T-cell (primary cell): ENCODE data around the gene CEP250. TPM values are rescaled to one million over a fixed set of nuclear protein-coding genes. Genes with fewer than 3 reads are reported as not detected.
"Not testable (repeated sequence)": the region's sequence is repeated elsewhere in the genome, so short reads cannot be mapped to it uniquely, and the experiment has no call there.

Experiments
- ATAC-seq, 4 experiments: fragments of 200-7000 bp in 3 of 4; fragments of 150-1000 bp in 1 of 4; cut with Tn5 transposase; replicated peaks in 1 of 4; 1 replicate in 3 of 4; 2 replicates in 1 of 4; pipeline ENCODE4 v1.10.0; 2021; ENCODE audit warnings: moderate library complexity in 3 of 4, mild to moderate bottlenecking in 2 of 4, moderate number of reproducible peaks in 1 of 4
- CTCF ChIA-PET, 2 donors: fragments of 300-600 bp; sonication (Branson Sonifier 250); formaldehyde crosslinking; loops; one replicate each; lab custom pipeline; 2022; ENCODE audit warnings: antibody characterized with exemption in 2 of 2; lab: Charles Lee
- POLR2A ChIA-PET, 2 donors: fragments of 300-600 bp; sonication (Branson Sonifier 250); formaldehyde crosslinking; loops; one replicate each; lab custom pipeline; 2022; ENCODE audit warnings: antibody characterized with exemption in 2 of 2; lab: Charles Lee
- DNase-seq, 35 experiments: peaks; one replicate each; pipeline versions ENCODE4 v3.0.0 to v3.0.0-alpha.2; 2013 to 2023
- H3K27ac ChIP-seq: one replicate; pipeline ENCODE4 v1.5.1; 2013; ENCODE audit warnings: low read length
- H3K27me3 ChIP-seq, 2 experiments: replicated peaks in 1 of 2; 1 replicate in 1 of 2; 2 replicates in 1 of 2; pipeline versions ENCODE4 v1.6.1 to v1.7.0; 2013; ENCODE audit warnings: low read length in 1 of 2, mixed read lengths in 1 of 2; ENCODE audit not compliant: control insufficient read depth in 2 of 2, insufficient read depth in 2 of 2; ENCODE audit errors: extremely low read depth in 1 of 2
- H3K36me3 ChIP-seq, 2 donors: 1 replicate in 1 of 2; 2 replicates in 1 of 2; pipeline versions ENCODE4 v1.6.1 to v1.7.0; 2013; ENCODE audit warnings: low read length in 1 of 2; ENCODE audit not compliant: control insufficient read depth in 2 of 2, insufficient read depth in 1 of 2; ENCODE audit errors: extremely low read depth in 1 of 2
- H3K4me1 ChIP-seq, 2 experiments: 1 replicate in 1 of 2; 2 replicates in 1 of 2; pipeline versions ENCODE4 v1.6.1 to v1.7.0; 2013; ENCODE audit warnings: low read length in 2 of 2, mixed read lengths in 1 of 2; ENCODE audit not compliant: insufficient read depth in 2 of 2, control insufficient read depth in 1 of 2; ENCODE audit errors: extremely low read depth in 1 of 2
- H3K4me3 ChIP-seq, 2 donors: 1 replicate in 1 of 2; 2 replicates in 1 of 2; pipeline versions ENCODE4 v1.5.1 to v1.7.0; 2013; ENCODE audit warnings: mild to moderate bottlenecking in 2 of 2, low read length in 1 of 2, moderate library complexity in 1 of 2; ENCODE audit not compliant: control insufficient read depth in 1 of 2; ENCODE audit errors: extremely low read depth in 1 of 2
- H3K9me3 ChIP-seq: 2 replicates; pipeline ENCODE4 v1.7.0; 2013
- H3K27ac Mint-ChIP-seq, 2 donors: one replicate each; pipeline ENCODE4 v1.8.0; 2020 to 2021; ENCODE audit warnings: mild to moderate bottlenecking in 2 of 2, mixed read lengths in 2 of 2
- H3K27me3 Mint-ChIP-seq, 2 donors: one replicate each; pipeline ENCODE4 v1.8.0; 2021 to 2022; ENCODE audit warnings: mixed read lengths in 2 of 2
- H3K36me3 Mint-ChIP-seq: one replicate; pipeline ENCODE4 v1.8.0; 2021; ENCODE audit warnings: mixed read lengths
- H3K4me1 Mint-ChIP-seq, 3 donors: one replicate each; pipeline ENCODE4 v1.8.0; 2020 to 2022; ENCODE audit warnings: mixed read lengths in 3 of 3, mild to moderate bottlenecking in 1 of 3
- H3K4me3 Mint-ChIP-seq, 3 donors: one replicate each; pipeline ENCODE4 v1.8.0; 2020 to 2022; ENCODE audit warnings: mild to moderate bottlenecking in 3 of 3, mixed read lengths in 3 of 3, moderate library complexity in 3 of 3
- H3K9me3 Mint-ChIP-seq, 3 donors: one replicate each; pipeline ENCODE4 v1.8.0; 2020 to 2022; ENCODE audit warnings: mixed read lengths in 3 of 3
- WGBS: methylation state at CpG from one replicate; pipeline ENCODE4 v1.1.5; 2013; ENCODE audit warnings: missing lambda C conversion rate; ENCODE audit not compliant: insufficient coverage; 5-methylcytosine and 5-hydroxymethylcytosine counted together
- total RNA-seq, 35 experiments: library from RNA in 6 of 35; stranded (reverse) in 6 of 35; fragments of 120-200 nt in 1 of 35; gene quantifications; one replicate each; pipeline versions ENCODE4 v1.2.1 to v1.2.4 and lab custom pipeline; 2013 to 2026

The CEP250 gene
- total RNA-seq, 5 donors from 2014 or later (not counting 1 experiment from before 2014, with no cell fraction given): 45.7 to 70.7 (median 67.4) TPM

- Mint-ChIP-seq H3K9me3 (no peaks in the 10 kb centered on the region), H3K27ac (no peak overlapping the region), H3K4me1 (no peaks in the 10 kb centered on the region), H3K27me3 (no peaks in the 10 kb centered on the region), H3K4me3 (no peak overlapping the region), H3K36me3 (peaks cover 35% of the 10 kb centered on the region)
- ChIA-PET CTCF (interaction anchor here in 1 of 2 donors (1.1 kb wide), 1 partner anchor 41 kb away, joined by 3 read pairs; no protein-coding TSS in a partner anchor), POLR2A (no interaction called here)
- Histone ChIP-seq H3K4me3 (no peak overlapping the region), H3K4me1 (no peaks in the 10 kb centered on the region), H3K27me3 (no peaks in the 10 kb centered on the region), H3K27ac (no peak overlapping the region), H3K9me3 (no peaks in the 10 kb centered on the region), H3K36me3 (peaks cover 20 to 70% of the 10 kb centered on the region in 2 donors)
- ATAC-seq (no peak), DNase-seq (no peak)
- 100% methylated on average over 1 of the region's 3 CpGs for WGBS
These were observed 97.5 kb downstream of the CEP250 start for GRCh38 chr20:35552914-35553313.

- H3K27me3 Mint-ChIP-seq, H3K4me1 Mint-ChIP-seq, H3K4me1 ChIP-seq, DNase-seq, ATAC-seq, H3K4me3 Mint-ChIP-seq, H3K9me3 ChIP-seq, H3K9me3 Mint-ChIP-seq, H3K27ac ChIP-seq, POLR2A ChIA-PET, CTCF ChIA-PET, H3K27me3 ChIP-seq, H3K4me3 ChIP-seq, H3K27ac Mint-ChIP-seq: not testable (repeated sequence)
- H3K36me3 ChIP-seq: peaks cover 17 to 51% of the 10 kb centered on the region in 2 donors
- WGBS: 100% methylated on average over 4 of the region's 4 CpGs
- peaks cover 30% of the 10 kb centered on the region for H3K36me3 Mint-ChIP-seq
These were observed 100.1 kb downstream of the CEP250 start for GRCh38 chr20:35555461-35555860.

GRCh38 chr20:35555951-35556645 is 100.7 kb downstream of the CEP250 start:
- Mint-ChIP-seq H3K27ac (no peak overlapping the region), H3K4me1 (no peaks in the 10 kb centered on the region), H3K9me3 (no peaks in the 10 kb centered on the region), H3K36me3 (peaks cover 30% of the 10 kb centered on the region), H3K4me3 (no peak overlapping the region), H3K27me3 (no peaks in the 10 kb centered on the region)
- ChIA-PET CTCF (no interaction called here), POLR2A (no interaction called here)
- 97% methylated on average over 13 of the region's 21 CpGs for WGBS
- Histone ChIP-seq H3K27me3 (no peaks in the 10 kb centered on the region), H3K4me3 (no peak overlapping the region), H3K9me3 (no peaks in the 10 kb centered on the region), H3K4me1 (no peaks in the 10 kb centered on the region), H3K27ac (no peak overlapping the region), H3K36me3 (peaks cover 17 to 47% of the 10 kb centered on the region in 2 donors)
- DNase-seq (no peak), ATAC-seq (no peak)

GRCh38 chr20:35556871-35557270 is 101.5 kb downstream of the CEP250 start:
- no peak overlapping the region for H3K27ac ChIP-seq
- no peak overlapping the region for H3K4me3 ChIP-seq
- no peaks in the 10 kb centered on the region for H3K27me3 ChIP-seq
- Mint-ChIP-seq H3K4me3 (no peak overlapping the region), H3K27me3 (no peaks in the 10 kb centered on the region), H3K9me3 (no peaks in the 10 kb centered on the region), H3K4me1 (no peaks in the 10 kb centered on the region), H3K27ac (no peak overlapping the region), H3K36me3 (peaks cover 30% of the 10 kb centered on the region)
- peaks cover 17 to 39% of the 10 kb centered on the region in 2 donors for H3K36me3 ChIP-seq
- ATAC-seq (no peak), DNase-seq (no peak)
- no peaks in the 10 kb centered on the region for H3K4me1 ChIP-seq
- ChIA-PET CTCF (no interaction called here), POLR2A (interaction anchor here in 1 of 2 donors (0.6 kb wide), 1 partner anchor 694 kb away, joined by 5 read pairs; no protein-coding TSS in a partner anchor)
- 93% methylated on average over 3 of the region's 8 CpGs for WGBS
- H3K9me3 ChIP-seq: no peaks in the 10 kb centered on the region

GRCh38 chr20:35558451-35558850 is 103.1 kb downstream of the CEP250 start:
- Mint-ChIP-seq H3K27ac (no peak overlapping the region), H3K4me3 (no peak overlapping the region), H3K4me1 (no peaks in the 10 kb centered on the region), H3K36me3 (peaks cover 30% of the 10 kb centered on the region), H3K27me3 (no peaks in the 10 kb centered on the region), H3K9me3 (no peaks in the 10 kb centered on the region)
- Histone ChIP-seq H3K27ac (no peak overlapping the region), H3K27me3 (peaks cover 0 to 3% of the 10 kb centered on the region in 2 experiments), H3K4me3 (no peak overlapping the region), H3K9me3 (no peaks in the 10 kb centered on the region), H3K36me3 (peaks cover 15 to 29% of the 10 kb centered on the region in 2 donors), H3K4me1 (no peaks in the 10 kb centered on the region)
- 80% methylated on average over 2 of the region's 4 CpGs for WGBS
- DNase-seq (no peak), ATAC-seq (no peak)
- POLR2A ChIA-PET: no interaction called here
- CTCF ChIA-PET: no interaction called here

GRCh38 chr20:35559042-35559693 is 103.8 kb downstream of the CEP250 start:
- ATAC-seq (no peak), DNase-seq (no peak)
- no peaks in the 10 kb centered on the region for H3K4me1 Mint-ChIP-seq
- H3K4me3 Mint-ChIP-seq: no peak overlapping the region
- Histone ChIP-seq H3K9me3 (no peaks in the 10 kb centered on the region), H3K27ac (no peak overlapping the region), H3K27me3 (peaks cover 0 to 3% of the 10 kb centered on the region in 2 experiments), H3K4me1 (no peaks in the 10 kb centered on the region), H3K36me3 (peaks cover 10 to 24% of the 10 kb centered on the region in 2 donors), H3K4me3 (no peak overlapping the region)
- WGBS: 94% methylated on average over 18 of the region's 24 CpGs
- peaks cover 29% of the 10 kb centered on the region for H3K36me3 Mint-ChIP-seq
- H3K27ac Mint-ChIP-seq: no peak overlapping the region
- peaks cover 0 to 2% of the 10 kb centered on the region in 2 donors for H3K27me3 Mint-ChIP-seq
- POLR2A ChIA-PET: no interaction called here
- CTCF ChIA-PET: no interaction called here
- H3K9me3 Mint-ChIP-seq: no peaks in the 10 kb centered on the region
